Measurements from ENCODE around the gene SNAP25.

DNA sequence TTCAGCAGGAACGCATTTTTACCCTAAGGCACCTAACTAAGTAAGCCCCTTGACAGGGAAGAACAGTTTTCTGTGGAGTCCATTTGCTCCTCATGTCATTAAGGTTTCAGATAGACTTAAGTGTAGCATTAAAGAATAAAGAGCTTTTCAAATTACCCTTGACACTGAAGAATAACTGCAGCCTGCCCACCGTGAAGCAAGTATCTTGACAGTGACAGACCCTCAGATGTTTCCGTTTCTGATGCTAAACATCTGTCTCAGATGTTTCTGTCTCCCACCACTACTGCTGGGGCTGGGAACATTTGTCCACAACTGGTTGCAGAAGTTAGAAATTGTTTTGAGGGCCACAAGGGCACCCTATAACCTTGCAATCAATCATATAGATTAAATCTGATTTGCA is 50.0 kb downstream of the SNAP25 start:
- TF ChIP-seq, protein P1, sequence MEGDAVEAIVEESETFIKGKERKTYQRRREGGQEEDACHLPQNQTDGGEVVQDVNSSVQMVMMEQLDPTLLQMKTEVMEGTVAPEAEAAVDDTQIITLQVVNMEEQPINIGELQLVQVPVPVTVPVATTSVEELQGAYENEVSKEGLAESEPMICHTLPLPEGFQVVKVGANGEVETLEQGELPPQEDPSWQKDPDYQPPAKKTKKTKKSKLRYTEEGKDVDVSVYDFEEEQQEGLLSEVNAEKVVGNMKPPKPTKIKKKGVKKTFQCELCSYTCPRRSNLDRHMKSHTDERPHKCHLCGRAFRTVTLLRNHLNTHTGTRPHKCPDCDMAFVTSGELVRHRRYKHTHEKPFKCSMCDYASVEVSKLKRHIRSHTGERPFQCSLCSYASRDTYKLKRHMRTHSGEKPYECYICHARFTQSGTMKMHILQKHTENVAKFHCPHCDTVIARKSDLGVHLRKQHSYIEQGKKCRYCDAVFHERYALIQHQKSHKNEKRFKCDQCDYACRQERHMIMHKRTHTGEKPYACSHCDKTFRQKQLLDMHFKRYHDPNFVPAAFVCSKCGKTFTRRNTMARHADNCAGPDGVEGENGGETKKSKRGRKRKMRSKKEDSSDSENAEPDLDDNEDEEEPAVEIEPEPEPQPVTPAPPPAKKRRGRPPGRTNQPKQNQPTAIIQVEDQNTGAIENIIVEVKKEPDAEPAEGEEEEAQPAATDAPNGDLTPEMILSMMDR (IDR thresholded peaks at IDR 0.05), result no peak
- no peak for TF ChIP-seq POLR2A (IDR thresholded peaks at IDR 0.05)
